Activated CD8-positive, alpha-beta memory T cell treated with anti-CD3 and anti-CD28 coated beads, Interleukin-2, amount 50 U/mL, for 1 hour (primary cell): Measurements from ENCODE around the gene PRPF6.
"Not testable (repeated sequence)": the region's sequence is repeated elsewhere in the genome, so short reads cannot be mapped to it uniquely, and the experiment has no call there.

ENCODE experiments used
- DNase-seq: peaks from one replicate; pipeline ENCODE4 v3.0.0-alpha.2; 2020; ENCODE audit errors: extremely low read depth

PRPF6 gene

DNA sequence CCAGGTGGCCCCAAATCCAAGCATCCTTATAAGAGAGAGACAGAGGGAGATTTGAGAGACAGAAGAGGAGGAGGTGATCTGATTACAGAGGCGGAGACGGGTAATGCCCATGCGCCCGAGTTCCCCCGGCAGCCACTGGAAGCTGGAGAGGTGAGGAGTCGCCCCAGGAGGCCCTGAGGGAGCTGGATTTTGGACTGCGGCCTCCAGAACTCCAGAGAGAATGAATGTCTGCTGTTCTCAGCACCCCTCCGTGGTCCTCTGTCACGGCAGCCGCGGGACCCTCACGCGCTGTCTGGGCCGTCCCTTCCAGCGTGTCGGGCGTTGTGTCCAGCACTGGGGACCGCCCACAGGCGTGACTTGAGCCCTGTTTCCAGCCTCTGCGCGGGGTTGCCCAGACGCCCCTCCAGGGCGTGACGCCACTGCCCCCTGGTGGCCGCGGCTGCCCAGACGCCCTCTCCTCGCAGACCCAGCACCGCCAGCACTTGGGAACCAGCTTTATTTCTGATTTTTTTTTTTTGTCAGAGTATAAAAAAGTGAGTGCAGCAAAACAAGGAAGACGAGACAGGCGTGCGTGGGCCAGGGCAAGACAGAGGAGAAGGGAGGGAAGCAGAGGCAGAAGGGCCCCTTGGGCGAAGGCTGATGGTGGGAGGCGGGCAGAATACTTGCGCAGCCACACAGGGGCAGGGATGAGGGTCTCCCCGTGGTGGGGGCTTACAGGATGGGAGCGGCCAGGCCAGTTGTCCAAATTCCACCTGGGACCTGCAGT is 7.1 kb upstream of the PRPF6 start:
- DNase-seq, result no peak

DNA sequence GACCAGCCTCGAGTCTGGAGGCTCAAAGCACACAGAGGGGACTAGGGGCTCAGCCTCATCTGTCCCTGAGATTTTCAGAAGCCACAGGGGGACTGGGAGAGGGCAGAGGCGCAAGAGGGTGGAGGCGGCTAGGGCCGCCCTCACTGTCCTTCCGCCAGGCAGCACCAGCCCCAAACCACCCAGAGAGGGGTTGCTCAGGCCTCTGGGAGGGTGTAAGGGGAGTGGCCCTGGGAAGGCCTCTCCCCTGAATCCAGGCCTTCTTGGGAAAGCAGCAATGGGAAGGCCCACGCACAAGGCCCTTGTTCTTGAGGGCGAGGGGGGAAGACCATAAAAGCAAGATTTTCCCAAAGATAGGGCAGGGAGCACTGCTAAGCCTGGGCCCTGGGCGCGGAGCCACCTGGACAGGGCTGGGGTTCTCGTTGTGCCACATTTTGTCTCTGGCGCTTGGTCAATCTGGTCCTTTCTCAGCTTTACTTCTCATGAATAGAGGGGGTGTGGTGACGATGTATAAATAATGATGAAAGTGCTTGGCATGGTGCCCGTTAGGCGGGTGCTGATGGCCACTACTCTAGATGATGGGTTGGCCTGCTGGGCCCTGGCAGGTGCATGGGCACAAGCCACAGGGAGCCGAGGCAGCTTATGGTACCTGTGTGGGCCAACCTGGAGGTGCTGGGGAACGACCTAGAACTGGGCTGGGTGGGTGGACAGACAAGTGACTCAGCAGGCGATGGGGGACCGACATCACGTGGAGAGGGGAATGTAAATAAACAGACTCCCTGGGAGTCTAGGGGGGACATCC is 6.3 kb upstream of the PRPF6 start:
- no peak for DNase-seq

DNA sequence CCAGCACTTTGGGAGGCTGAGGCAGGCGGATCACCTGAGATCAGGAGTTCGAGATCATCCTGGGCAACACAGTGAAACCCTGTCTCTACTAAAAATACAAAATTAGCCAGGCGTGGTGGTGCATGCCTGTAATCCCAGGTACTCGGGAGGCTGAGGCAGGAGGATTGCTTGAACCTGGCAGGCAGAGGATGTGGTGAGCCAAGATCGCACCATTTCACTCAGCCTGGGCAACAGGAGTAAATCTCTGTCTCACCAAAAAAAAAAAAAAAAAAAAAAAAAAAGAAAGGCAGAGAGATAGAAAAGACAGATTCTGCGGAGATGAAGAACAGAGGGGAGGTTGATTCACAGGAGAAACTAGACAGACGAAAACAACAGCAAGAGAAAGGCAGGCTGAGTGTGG is 4.4 kb upstream of the PRPF6 start:
- not testable (repeated sequence) for DNase-seq

DNA sequence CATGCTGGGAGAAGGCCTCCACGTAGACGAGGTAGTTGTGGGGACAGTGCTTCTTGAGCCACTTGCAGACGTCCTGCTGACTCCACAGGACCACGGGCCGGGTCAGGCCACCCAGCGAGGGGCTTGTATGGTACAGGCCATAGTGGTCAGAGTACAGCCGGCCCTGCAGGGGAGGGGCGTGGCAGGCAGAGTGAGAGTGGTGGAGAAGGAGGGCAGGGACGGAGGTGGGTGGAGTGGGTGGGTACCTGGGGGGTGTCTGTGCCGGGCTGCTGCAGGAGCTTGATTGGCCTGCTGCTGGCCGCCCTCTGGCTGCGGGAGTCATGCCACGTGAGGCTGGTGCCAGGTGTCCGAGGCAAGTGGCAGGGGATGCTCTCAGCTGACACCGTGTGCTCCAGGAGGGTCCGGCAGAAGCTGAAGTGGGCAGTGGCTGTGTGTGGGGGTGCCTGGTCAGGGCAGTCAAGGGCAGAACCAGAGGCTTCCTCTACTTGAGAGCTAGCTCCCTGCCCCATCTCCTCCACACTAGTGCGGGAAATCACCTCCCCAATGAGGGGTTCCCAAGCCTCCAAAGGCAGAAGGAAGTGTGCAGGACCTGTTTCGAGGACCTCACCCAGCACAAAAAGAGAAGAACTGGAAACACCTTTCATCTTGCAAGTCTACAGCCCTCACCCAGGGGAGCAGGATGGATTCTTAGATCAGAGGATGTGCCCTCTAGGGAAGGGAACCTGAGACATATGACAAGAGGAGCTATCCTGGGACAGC is 3.8 kb upstream of the PRPF6 start:
- no peak for DNase-seq

DNA sequence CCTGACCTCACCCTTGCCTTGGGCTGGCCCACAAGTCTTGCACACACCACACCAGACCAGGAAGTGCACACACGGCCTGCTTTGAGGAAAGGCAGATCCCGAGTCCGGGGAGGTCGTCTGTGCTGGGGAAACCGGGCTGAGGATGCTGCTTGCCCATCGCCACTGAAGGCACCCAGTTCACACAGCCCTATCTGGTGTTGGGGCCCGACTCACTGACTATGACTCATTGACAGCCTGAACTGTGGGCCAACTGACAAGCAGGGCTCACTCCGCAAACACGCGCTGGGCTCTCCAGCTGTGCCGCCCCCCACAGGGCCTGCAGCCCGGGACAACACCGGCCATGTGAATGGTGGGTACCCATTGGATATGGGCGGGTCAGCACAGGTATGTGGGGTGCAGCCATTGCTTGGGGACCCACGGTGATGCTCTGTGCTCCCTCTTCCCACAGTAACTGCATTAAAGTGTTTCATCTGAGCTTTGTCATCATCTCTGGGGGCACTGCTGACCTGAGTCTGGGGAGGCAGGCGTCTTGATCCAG is 3.1 kb upstream of the PRPF6 start:
- peak; percentile 32 for DNase-seq

DNA sequence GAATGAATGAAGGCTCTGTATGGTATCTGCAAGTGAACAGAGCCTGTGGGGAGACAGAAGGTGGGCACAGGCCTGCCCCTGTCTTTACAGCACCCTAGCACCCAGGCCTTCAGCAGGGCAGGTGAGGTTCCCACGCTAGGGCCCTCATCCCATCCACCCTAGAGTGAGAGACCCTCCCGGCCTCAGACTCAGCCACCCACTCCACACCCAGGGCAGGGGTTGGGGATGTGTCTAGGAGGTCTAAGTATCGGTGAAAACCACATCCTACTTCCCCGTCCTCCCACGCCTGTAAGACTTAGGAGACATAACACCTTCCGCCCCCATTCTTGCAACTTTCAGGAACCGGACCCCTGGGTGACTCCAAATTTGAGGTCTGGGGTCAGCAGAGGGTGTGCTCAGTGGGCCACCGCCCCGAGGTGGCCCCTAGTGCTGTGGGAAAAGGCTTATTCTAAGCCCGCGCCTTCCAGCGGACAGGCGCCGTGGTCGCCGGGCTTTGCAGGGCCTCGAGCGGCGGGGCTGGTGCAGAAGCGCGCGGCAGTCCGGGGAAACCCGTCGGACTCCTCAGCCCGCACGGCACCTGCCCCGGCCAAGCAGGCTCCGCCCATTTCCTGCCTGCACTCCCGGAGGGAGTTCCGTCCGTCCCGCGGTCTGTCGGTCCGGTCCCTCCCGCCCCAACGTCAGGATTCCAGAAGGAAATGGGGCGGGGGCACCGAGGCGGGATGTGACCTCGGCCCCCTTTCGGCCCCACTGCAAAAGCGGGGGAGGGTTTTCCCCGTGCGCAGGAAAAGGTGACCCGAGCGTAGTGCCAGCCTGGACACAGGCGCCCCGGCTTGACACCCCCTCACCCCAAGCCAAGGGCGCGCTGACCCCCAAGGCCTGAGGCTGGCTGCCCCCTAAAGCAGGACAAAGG is 2.4 kb upstream of the PRPF6 start:
- no peak for DNase-seq

DNA sequence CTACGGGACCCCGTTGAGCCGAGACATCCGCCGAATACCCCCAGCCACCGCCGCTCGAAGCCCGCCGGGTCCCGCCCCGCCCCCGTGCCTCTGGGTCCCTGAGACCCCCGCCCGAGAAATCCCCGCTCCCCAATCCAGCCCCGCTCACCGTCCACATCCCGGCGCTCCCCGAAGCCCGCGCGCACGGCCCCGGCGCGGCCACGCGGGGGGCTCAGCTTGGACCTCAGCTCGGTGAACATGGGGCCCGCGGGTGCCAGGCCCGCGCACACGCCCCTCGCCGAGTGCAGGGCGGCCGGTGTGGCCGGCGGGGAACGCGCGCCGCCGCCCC is 1.7 kb upstream of the PRPF6 start:
- DNase-seq, result no peak

DNA sequence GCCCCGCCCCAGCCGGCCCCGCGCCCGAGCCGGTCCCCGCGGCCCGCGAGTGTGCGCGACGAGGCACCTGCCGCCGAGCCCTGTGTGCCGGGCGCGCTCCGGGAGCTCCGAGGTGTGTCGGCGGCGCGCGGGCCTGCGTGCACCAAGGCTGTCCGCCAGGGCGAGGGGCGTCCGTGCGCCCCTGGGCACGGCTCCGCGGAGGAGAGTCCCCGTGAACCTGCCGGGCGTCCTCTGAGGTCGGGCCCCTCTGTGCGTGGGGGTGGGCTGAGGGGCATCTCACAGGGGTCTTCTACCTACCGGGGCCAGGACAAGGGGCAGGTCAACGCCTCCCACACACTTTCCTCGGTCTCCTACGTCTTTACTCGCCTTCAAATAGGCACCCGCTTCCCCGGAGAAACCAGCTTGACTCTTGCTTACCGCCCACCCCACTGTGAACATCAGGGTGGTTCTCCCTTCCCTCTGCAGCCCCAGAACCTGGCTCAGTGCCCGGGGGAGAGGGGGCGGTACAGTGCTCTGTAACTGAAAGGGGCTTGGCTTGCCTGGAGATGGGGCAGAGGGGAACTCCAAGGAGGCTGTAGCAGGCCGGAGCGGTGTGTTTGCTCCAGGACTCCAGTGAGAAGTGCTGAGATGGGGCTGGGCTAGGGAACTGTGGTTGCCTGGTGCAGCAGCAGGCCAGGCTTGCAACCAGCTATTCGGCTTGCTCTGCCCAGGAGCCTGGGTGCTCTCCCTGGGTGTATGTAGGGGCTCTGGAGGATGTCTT is 1.2 kb upstream of the PRPF6 start, which contains the start of gene SAMD10:
Gene SAMD10 (minus strand): TSS at position 86 of the 760 bp plus-strand sequence. CDS start 175 bp downstream, outside the sequence.
- peak; percentile 36 for DNase-seq

DNA sequence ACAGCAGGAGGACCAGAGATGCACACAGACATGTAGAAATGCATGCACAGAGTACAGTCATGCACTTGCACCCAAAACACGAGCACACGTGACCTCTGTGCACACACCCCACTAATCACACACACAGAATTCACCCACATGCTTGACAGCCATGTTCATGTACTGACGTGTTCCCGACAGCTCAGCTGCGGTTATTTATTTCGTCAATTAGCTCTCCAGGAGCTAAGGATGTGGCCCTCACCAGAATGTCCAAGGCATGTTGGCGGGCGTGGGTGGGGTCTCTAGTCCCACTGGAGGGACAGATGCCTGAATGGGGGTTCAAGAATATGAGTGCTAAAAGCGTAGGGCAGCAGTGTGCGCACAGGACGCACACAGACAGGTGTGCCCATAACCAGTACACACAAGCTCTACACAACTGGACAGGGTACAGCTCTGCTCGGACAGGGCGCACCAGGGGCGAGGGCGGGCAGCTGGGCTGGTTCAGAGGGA is 571 bp upstream of the PRPF6 start:
- DNase-seq, result no peak

DNA sequence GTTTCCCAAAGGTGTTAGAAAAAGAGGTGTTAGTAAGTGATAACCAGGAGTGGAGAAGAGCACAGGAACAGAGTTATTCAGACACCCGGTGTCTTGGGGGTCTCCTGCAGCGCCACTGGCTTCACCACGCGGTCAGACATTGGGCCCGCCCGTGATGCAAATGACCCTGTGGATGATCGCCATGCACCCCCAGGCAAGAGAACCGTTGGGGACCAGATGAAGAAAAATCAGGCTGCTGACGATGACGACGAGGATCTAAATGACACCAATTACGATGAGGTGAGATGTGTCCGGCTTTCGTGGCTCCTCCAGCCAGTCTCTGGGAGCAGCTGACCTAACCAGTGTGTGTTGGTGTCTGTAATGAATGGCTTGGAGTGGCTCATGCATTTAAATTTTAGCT is 2.0 kb downstream of the PRPF6 start:
- no peak for DNase-seq

DNA sequence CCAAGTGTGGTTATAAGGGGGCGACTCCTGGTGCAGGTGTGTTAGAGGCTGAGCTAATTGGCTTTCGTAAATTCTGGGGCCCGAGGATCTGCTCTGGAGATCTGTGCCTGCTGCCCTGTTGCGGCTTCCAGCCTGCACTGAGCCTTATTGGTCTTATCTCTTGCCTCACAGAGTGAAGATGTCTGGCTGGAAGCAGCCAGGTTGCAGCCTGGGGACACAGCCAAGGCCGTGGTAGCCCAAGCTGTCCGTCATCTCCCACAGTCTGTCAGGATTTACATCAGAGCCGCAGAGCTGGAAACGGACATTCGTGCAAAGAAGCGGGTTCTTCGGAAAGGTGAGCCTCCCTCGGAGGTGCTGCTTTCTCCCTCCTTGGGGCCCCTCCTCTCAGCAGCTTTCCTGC is 20.0 kb downstream of the PRPF6 start:
- DNase-seq, result no peak

DNA sequence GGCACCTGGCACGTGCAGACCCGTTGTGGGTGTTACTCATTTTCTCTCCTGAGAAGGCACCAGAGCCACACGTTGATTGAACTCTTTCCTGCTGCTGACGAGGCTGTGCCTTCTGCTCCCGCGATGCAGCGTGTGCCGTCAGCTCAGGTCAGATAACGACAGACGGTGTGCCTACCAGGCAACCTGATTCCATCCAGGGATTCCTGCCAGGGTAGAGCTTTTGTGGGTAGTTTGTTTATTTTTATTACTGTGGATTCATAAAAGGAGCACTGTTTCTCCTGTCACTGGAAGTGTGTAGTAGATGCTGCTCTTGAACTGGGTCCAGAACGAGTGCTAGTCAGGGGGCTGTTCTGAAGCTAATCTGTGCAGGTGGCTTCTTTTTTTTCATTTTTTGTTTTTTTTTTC is 20.7 kb downstream of the PRPF6 start:
- DNase-seq, result no peak

DNA sequence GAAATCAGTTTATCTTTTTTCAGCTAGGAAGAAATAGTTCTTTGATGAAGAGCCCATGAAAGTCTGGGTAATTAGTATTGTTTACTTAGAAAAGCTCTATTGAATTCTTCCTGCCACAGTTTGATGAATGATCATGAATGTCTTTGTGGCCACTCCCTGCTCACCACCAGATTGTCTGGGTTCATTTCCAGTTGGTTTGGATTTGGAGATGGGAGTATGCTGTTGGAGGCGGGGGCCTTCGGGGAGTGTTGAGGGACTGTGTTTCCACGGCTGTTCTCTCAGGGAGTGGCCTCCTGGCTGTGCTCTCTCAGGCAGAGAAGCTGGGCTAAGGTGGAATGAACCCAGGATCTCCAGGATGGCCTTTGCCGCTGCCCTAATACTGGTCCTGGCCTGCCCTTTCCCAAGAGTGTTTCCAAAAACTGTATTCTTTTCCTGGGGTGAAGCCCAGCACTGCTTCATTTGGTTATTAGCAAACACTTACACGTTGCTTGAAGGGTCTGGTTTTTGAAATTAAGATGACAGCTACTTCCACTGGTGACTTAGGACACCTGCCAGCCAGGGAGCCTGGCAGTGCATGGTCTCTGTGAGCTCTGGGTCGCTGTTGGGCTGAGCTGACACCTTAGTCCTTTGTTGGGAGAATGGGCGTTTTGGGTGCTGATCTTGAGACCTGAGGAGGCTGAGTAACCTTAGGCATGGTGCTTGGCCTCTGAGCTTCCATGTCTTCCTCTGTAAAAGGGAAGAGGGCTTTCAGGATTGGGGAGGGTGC is 23.2 kb downstream of the PRPF6 start:
- no peak for DNase-seq

DNA sequence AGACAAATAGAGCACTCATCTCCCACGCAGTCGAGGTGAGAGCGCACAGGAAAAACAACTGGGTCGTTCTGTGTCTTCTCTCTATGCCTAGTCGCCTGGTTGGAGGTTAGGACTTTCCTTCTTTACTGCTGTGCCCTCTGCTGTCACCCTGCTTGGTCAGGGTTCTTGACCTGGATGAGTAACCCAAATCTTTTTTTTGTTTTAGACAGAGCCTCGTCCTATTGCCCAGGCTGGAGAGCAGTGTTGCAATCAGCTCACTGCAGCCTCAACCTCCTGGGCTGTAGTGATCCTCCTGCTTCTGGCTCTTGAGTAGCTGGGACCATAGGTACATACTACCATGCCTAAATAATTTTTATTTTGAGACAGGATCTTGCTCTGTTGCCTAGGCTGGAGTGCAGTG is 24.5 kb downstream of the PRPF6 start:
- DNase-seq, result no peak

DNA sequence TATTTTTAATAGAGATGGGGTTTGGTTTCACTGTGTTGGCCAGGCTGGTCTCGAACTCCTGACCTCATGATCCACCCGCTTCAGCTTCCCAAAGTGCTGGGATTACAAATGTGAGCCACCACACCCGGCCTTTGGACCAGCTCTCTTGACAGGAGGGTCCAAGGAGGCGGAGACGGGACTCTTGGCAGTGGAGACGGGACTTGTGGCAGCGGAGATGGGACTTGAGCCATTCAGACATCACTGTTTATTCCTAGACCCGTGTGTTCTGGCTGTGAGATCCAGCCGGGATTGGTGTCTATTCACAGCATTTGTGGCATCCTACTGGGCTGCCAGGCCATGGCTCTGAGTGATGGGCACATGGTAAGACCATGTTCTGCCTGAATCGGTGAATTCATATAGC is 25.6 kb downstream of the PRPF6 start:
- no peak for DNase-seq

DNA sequence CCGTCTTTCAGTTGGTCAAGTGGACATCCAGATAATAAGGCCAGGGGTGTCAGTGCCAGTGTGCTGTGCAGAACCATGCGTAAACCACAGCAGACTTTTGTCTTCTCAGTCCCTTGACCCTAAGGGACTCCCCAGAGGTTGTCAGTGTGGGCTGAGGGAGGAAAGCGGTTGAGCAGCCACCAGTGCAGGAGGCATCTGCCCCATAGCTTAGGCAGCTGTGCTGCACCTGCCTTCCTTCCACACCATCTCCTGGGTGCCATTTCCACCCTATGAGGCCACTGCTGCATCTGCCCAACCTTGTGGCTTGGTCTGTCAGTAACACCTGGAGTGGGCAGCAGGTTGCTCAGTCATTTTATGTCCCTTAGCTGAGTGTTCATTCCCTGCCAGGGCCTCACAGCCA is 26.0 kb downstream of the PRPF6 start:
- DNase-seq, result no peak

DNA sequence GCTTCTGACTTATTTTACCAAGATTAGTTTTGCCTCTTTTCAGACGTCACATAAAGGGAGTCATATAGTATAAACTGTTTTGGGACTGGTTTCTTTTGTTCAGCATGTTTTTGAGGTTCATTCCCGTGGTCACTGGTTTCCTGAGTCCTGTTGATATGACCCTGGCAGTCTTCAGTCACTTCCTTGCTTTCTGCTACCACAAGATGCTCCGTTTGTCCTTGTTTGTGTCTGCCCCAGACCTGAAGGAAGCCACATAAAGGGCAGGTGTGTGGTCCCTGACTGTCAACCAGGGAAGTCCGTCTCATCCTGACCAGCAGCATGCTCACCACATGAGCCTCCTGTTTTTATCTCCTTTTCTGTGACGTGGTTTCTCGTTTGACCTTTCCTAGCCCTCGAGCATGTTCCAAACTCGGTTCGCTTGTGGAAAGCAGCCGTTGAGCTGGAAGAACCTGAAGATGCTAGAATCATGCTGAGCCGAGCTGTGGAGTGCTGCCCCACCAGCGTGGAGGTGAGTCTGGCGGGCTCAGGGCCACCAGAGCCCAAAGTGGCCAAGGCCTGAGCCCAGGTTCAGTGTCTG is 29.0 kb downstream of the PRPF6 start:
- no peak for DNase-seq

DNA sequence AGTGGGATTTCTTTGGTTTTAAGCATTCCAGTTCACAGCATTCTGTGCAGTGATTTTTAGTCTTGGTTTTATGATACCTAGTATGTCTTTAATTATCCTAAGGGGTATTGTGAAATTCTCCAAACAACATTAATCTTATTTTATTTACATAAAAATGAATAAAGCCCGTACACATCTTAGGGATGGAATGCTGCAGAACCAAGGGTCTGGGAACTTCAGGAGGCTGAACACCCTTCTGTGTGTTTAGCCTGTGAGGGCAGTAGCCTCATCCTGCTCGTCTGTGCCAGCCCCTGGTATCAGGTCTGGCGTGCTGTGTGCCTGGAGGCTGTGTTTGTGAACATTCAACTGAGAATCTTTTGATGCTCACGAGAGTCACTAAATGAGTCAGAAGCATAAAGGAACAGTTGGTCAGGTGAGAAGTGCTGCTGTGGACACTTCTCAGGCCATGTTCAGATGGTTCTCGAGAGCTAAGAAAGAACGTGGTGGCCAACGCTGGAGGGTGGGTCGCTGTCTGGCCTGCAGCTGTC is 29.8 kb downstream of the PRPF6 start:
- DNase-seq, result no peak

DNA sequence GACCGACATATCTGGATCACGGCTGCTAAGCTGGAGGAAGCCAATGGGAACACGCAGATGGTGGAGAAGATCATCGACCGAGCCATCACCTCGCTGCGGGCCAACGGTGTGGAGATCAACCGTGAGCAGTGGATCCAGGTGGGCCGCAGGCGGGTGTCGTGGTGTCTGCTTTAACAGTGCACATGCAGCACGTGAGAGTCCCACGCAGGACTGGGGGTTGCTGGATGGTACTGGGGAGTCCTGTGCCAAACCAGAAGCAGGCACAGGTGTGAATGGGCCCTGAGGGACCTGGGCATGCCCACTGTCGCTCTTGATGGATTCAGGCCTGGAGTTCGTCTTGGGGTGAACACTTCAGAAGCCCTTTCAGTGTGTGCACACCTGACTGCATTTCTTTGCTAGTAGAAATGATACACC is 30.4 kb downstream of the PRPF6 start:
- no peak for DNase-seq
